8988T (cell line): ENCODE measurements around the gene CCT8L2.
"Not testable (repeated sequence)": the region's sequence is repeated elsewhere in the genome, so short reads cannot be mapped to it uniquely, and the experiment has no call there.

Source experiments
- DNase-seq: peaks from one replicate; pipeline ENCODE4 v3.0.0; 2011

The CCT8L2 gene

GRCh38 chr22:16592710-16593109 lies at the start of gene CCT8L2:
Gene CCT8L2, minus strand, starts transcription at chr22:16592810. Its CDS starts 260 bp downstream, at chr22:16592550.
- DNase-seq = not testable (repeated sequence)

GRCh38 chr22:16635442-16635841 lies 42.8 kb upstream of the CCT8L2 start:
- not testable (repeated sequence) for DNase-seq

GRCh38 chr22:16634092-16634491 lies 41.5 kb upstream of the CCT8L2 start:
- not testable (repeated sequence) for DNase-seq

- DNase-seq = not testable (repeated sequence)
These were observed 35.9 kb upstream of the CCT8L2 start for GRCh38 chr22:16628476-16628875.

GRCh38 chr22:16625018-16625417 lies 32.4 kb upstream of the CCT8L2 start:
- DNase-seq = not testable (repeated sequence)

- DNase-seq = not testable (repeated sequence)
These were observed 31.0 kb upstream of the CCT8L2 start for GRCh38 chr22:16623595-16623994.

- not testable (repeated sequence) for DNase-seq
These were observed 24.9 kb upstream of the CCT8L2 start for GRCh38 chr22:16617516-16617915.

GRCh38 chr22:16616390-16616938 lies 23.9 kb upstream of the CCT8L2 start:
- not testable (repeated sequence) for DNase-seq

- DNase-seq = not testable (repeated sequence)
These were observed 23.1 kb upstream of the CCT8L2 start for GRCh38 chr22:16615606-16616245.

GRCh38 chr22:16609548-16610261 lies 17.1 kb upstream of the CCT8L2 start:
- no peak for DNase-seq

GRCh38 chr22:16608931-16609330 lies 16.3 kb upstream of the CCT8L2 start:
- no peak for DNase-seq

GRCh38 chr22:16604257-16604998 lies 11.8 kb upstream of the CCT8L2 start:
- not testable (repeated sequence) for DNase-seq

GRCh38 chr22:16603770-16604242 lies 11.2 kb upstream of the CCT8L2 start:
- not testable (repeated sequence) for DNase-seq

GRCh38 chr22:16603448-16603768 lies 10.8 kb upstream of the CCT8L2 start:
- DNase-seq = no peak

- DNase-seq = not testable (repeated sequence)
These were observed 10.3 kb upstream of the CCT8L2 start for GRCh38 chr22:16602728-16603447.

- DNase-seq = not testable (repeated sequence)
These were observed 9.7 kb upstream of the CCT8L2 start for GRCh38 chr22:16602224-16602727.

GRCh38 chr22:16601437-16602223 lies 9.0 kb upstream of the CCT8L2 start:
- DNase-seq = no peak

GRCh38 chr22:16600644-16601436 lies 8.2 kb upstream of the CCT8L2 start:
- DNase-seq = not testable (repeated sequence)

- DNase-seq = not testable (repeated sequence)
These were observed 7.0 kb upstream of the CCT8L2 start for GRCh38 chr22:16599648-16600047.

- not testable (repeated sequence) for DNase-seq
These were observed 2.6 kb upstream of the CCT8L2 start for GRCh38 chr22:16595251-16595650.

- DNase-seq = no peak
These were observed 1.4 kb upstream of the CCT8L2 start for GRCh38 chr22:16594026-16594425.
